Endothelial cell (in vitro differentiated cells): ENCODE measurements around the gene SLC35B4. TPM values are rescaled to one million over a fixed set of nuclear protein-coding genes. Genes with fewer than 3 reads are reported as not detected.

Source experiments
- DNase-seq: peaks from one replicate; pipeline ENCODE4 v3.0.0; 2021; ENCODE audit warnings: low spot score
- H3K27ac Mint-ChIP-seq: one replicate; pipeline ENCODE4 v1.8.0; 2021; ENCODE audit warnings: mixed read lengths, inconsistent platforms; ENCODE audit not compliant: unreplicated experiment
- H3K27me3 Mint-ChIP-seq: one replicate; pipeline ENCODE4 v1.8.0; 2021; ENCODE audit warnings: mild to moderate bottlenecking, moderate library complexity, mixed read lengths, inconsistent platforms; ENCODE audit not compliant: unreplicated experiment
- H3K36me3 Mint-ChIP-seq: one replicate; pipeline ENCODE4 v1.8.0; 2021; ENCODE audit warnings: mild to moderate bottlenecking, low read depth, mixed read lengths, inconsistent platforms; ENCODE audit not compliant: unreplicated experiment
- H3K4me1 Mint-ChIP-seq: one replicate; pipeline ENCODE4 v1.8.0; 2021; ENCODE audit warnings: mild to moderate bottlenecking, mixed read lengths, inconsistent platforms; ENCODE audit not compliant: unreplicated experiment
- H3K4me3 Mint-ChIP-seq: one replicate; pipeline ENCODE4 v1.8.0; 2021; ENCODE audit warnings: mild to moderate bottlenecking, mixed read lengths, inconsistent platforms; ENCODE audit not compliant: unreplicated experiment
- H3K9me3 Mint-ChIP-seq: one replicate; pipeline ENCODE4 v1.8.0; 2021; ENCODE audit warnings: mixed read lengths, inconsistent platforms; ENCODE audit not compliant: unreplicated experiment
- total RNA-seq: library from RNA; stranded (reverse); fragmentation: NEBNext Ultra II Directional; extraction: Animal tissue kit (Norgen Biotek cat#: 25700); gene quantifications from one replicate; pipeline ENCODE4 v1.2.1, GENCODE V29; 2021; ENCODE audit not compliant: unreplicated experiment
- TF ChIP-seq, protein P1 (sequence below): fragments of 200-600 bp; sonication (generic); IDR thresholded peaks from one replicate; pipeline ENCODE4 v1.5.0; 2021; ENCODE audit warnings: antibody characterized with exemption; ENCODE audit not compliant: unreplicated experiment

SLC35B4 gene
- total RNA-seq, 1 donor from 2014 or later = 34.0 TPM

DNA sequence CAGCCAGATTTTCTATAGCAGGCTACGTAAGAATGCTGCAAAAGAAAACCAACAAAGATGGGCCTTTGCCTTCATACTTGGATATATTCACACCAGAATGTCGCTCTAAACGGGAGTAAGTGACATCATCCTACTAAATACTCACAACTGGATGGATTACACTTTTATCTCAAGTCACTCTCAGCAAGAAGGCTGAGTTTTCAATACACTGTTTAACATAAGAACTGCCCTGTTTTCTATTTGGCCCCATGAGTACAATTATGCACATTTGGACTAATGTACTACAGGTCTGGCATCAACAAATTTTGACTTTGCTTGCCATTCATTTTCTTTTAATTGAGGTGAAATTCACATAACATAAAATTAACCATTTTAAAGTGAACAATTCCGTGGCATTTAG, 8.2 kb downstream of the SLC35B4 start:
- TF ChIP-seq, protein P1, sequence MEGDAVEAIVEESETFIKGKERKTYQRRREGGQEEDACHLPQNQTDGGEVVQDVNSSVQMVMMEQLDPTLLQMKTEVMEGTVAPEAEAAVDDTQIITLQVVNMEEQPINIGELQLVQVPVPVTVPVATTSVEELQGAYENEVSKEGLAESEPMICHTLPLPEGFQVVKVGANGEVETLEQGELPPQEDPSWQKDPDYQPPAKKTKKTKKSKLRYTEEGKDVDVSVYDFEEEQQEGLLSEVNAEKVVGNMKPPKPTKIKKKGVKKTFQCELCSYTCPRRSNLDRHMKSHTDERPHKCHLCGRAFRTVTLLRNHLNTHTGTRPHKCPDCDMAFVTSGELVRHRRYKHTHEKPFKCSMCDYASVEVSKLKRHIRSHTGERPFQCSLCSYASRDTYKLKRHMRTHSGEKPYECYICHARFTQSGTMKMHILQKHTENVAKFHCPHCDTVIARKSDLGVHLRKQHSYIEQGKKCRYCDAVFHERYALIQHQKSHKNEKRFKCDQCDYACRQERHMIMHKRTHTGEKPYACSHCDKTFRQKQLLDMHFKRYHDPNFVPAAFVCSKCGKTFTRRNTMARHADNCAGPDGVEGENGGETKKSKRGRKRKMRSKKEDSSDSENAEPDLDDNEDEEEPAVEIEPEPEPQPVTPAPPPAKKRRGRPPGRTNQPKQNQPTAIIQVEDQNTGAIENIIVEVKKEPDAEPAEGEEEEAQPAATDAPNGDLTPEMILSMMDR = no peak
- H3K27me3 Mint-ChIP-seq = no peaks in the 10 kb centered on the region
- no peaks in the 10 kb centered on the region for H3K9me3 Mint-ChIP-seq
- no peak overlapping the region for H3K4me3 Mint-ChIP-seq
- DNase-seq = no peak
- peaks cover 2% of the 10 kb centered on the region for H3K36me3 Mint-ChIP-seq
- H3K27ac Mint-ChIP-seq = no peak overlapping the region
- no peaks in the 10 kb centered on the region for H3K4me1 Mint-ChIP-seq

DNA sequence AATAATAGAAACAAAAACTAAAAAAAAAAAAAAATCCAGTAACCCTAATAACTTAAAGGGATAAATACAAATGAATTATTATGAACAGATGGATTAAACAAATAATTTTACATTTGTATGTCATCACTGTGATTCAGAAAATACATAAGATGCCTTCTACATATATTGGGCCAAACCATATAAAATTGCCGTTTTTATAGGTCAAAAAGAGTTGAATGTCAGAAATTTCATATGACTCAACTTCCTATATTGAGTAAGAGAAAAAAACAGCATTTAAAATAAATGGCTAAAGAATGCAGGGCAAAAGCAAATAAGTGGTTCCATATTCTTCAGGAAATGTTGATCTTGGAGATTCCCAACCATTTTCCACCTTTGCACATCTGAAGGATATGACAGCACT, 9.4 kb downstream of the SLC35B4 start:
- Mint-ChIP-seq H3K4me3 (no peak overlapping the region), H3K27ac (no peak overlapping the region), H3K36me3 (peaks cover 5% of the 10 kb centered on the region), H3K27me3 (no peaks in the 10 kb centered on the region), H3K9me3 (no peaks in the 10 kb centered on the region), H3K4me1 (no peaks in the 10 kb centered on the region)
- TF ChIP-seq, protein P1 = no peak
- no peak for DNase-seq

DNA sequence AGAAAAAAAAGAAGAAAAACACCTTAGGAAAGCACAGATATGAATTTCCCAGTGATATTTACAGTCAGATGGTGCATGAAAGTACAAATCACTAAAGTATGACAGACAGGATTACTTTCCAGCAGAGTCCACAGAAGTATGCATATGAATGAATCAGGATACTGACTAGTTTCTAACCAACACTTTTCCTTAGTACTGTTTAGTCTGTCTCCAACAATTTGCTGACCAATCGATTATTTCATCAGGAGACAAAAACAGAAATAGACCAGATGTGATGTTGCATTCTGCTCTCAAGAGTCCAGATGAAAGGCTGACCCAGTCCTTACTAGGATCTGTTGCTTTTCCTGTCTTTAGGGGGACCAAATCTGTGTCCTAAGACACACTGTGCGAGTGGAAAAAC, 14.6 kb downstream of the SLC35B4 start:
- DNase-seq = no peak
- no peaks in the 10 kb centered on the region for H3K27me3 Mint-ChIP-seq
- H3K27ac Mint-ChIP-seq = no peak overlapping the region

DNA sequence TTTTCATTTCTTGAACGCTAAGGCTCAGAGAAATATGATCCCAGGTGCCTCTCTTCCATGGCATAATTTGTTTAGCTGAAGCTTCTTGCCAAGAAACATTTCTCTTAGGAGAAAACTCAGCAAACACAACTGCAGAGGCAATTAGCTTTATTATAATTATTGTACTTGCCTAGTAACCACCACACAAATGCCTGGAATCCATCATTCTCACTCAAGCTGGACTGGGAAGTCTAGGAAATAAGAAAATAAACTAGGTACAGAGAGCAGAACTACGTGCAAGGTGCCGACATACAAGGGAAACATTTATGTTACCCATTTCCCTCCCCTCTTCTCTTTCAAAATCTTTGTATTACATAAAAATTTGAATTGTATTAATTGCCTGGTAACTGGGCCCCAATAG, 15.1 kb downstream of the SLC35B4 start:
- TF ChIP-seq, protein P1 = no peak
- no peak overlapping the region for H3K27ac Mint-ChIP-seq
- H3K9me3 Mint-ChIP-seq = no peaks in the 10 kb centered on the region
- H3K36me3 Mint-ChIP-seq = peaks cover 21% of the 10 kb centered on the region
- no peak for DNase-seq
- H3K4me3 Mint-ChIP-seq = no peak overlapping the region
- no peaks in the 10 kb centered on the region for H3K4me1 Mint-ChIP-seq
- H3K27me3 Mint-ChIP-seq = no peaks in the 10 kb centered on the region

More for the DNA sequence above, 14.6 kb downstream of the SLC35B4 start:
- Mint-ChIP-seq H3K4me3 (no peak overlapping the region), H3K36me3 (peaks cover 21% of the 10 kb centered on the region), H3K9me3 (no peaks in the 10 kb centered on the region), H3K4me1 (no peaks in the 10 kb centered on the region)
- TF ChIP-seq, protein P1 = no peak

DNA sequence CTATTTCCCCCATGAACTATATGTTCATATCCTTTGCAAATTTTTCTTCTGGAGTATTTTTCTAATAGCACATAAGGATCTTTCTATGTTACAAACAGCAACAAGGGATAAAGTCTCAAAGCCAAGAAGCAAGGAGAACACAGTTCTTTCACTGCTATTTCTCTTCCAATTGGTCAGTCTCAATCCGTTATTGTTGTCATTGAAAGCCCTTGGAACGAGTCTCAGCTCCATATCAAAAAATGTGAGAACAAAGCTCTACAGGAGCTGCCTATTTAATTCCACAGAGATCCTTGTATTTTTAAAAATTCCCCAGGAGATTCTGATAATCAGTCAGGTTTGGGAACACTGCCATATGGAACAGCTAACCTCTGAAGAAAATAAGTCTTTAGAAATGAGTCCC, 15.7 kb downstream of the SLC35B4 start:
- no peak for DNase-seq
- TF ChIP-seq, protein P1 = no peak
- H3K27ac Mint-ChIP-seq = no peak overlapping the region
- H3K27me3 Mint-ChIP-seq = no peaks in the 10 kb centered on the region
- H3K4me3 Mint-ChIP-seq = no peak overlapping the region
- H3K36me3 Mint-ChIP-seq = peaks cover 25% of the 10 kb centered on the region
- H3K4me1 Mint-ChIP-seq = no peaks in the 10 kb centered on the region
- H3K9me3 Mint-ChIP-seq = no peaks in the 10 kb centered on the region
